A549 treated with Hydrocortisone at 1 μM for 4 hours (cell line): ENCODE data around the gene ZNF462. TPM values are rescaled to one million over a fixed set of nuclear protein-coding genes. Genes with fewer than 3 reads are reported as not detected.

ENCODE experiments used
- total RNA-seq: library from RNA; stranded (reverse); fragments of 200-300 nt; extraction: Qiagen RNA extraction; gene quantifications from 5 replicates; pipeline ENCODE4 v1.2.3, GENCODE V29; 2022

ZNF462 gene
- 3.3 to 4.7 TPM (median 3.6 TPM) in 5 replicates for total RNA-seq

GRCh38 chr9:106862821-106863720 is at the start of gene ZNF462:
ZNF462 (plus strand) TSS chr9:106863166; CDS start chr9:106923384, 60,218 bp downstream.

